ENCODE measurements around the gene LILRA1.
"Not testable (repeated sequence)": the region's sequence is repeated elsewhere in the genome, so short reads cannot be mapped to it uniquely, and the experiment has no call there.

Gene LILRA1

DNA sequence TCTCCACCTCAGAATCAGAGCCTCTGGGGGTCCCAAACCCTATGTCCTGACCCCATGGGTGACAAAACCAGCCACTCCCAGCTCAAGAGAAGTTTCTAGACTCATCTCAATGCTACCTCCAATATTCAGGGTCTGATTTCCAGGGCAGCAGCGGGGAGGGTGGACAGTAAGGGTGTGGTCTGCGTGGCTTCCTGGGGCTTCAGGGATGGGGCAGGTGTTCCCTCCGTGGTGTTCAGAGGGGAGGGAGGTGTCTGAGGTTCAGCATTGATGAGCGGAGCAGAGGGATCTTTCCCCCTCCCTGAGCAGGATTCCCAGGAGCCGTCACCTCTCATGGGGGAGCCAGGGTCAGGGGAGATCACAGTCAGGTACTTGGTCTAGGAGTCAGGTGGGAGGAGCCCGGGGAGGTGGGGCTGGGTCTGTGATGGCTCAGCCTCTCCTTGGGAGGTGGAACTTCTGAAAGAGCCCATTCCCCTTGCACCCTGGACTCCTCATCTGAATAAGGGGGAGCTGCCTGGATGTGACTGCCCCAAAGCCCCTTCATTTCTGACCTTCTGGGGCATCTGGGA, 16.9 kb upstream of the LILRA1 start:
- no peak for DNase-seq (ENCODE audit: low read depth in 4 of 4, low spot score in 1 of 4)

DNA sequence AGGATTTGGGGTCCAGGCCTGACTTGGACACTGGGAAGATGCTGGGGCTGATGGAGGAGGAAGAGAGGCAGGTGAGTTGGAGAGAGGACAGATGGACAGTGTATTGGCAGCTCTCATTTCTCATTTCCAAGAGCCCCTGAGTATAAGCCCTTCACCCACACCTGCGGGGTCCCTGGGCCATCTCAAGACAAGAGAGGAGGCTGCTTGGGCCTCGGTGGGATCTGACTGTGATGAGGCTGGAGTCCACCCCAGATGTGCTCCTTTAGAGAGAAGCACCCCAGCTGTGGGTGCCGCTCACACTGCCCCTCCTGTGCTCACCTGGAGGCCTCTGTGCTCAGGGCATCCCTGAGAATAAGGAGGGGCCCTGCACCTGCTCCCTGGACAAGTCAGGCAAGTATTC, 16.1 kb upstream of the LILRA1 start:
- no peak for DNase-seq (ENCODE audit: low read depth in 4 of 4, low spot score in 1 of 4)

DNA sequence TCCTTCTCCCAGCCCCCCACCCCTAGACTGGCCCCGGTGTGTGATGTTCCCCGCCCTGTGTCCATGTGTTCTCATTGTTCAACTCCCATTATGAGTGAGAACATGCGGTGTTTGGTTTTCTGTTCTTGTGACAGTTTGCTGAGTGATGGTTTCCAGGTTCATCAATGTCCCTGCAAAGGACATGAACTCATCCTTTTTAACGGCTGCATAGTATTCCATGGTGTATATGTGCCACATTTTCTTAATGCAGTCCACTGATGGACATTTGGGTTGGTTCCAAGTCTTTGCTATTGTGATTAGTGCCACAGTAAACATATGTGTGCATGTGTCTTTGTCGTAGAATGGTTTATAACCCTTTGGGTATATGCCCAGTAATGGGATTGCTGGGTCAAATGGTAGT, 15.2 kb upstream of the LILRA1 start:
- not testable (repeated sequence) for DNase-seq (ENCODE audit: low read depth in 4 of 4, low spot score in 1 of 4)

DNA sequence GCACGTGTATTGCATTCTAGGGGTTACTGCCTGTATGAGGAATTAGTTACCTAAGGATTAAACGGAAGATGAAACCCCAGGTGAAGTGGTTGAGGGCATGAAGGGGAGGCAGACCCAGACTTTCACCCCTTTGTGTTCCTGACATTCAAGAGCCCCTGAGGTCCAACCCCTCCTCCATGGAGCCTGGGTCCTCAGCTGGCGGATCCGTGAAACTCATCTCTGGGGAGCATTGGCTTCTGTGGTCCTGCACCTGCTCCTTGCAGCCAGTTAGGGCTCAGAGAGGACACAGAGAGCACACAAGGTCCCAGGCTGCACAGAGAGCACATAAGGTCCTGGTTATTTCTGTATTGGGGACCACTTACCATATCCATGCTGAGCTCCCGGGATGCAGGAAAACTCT, 7.0 kb upstream of the LILRA1 start:
- no peak for DNase-seq (ENCODE audit: low read depth in 4 of 4, low spot score in 1 of 4)

DNA sequence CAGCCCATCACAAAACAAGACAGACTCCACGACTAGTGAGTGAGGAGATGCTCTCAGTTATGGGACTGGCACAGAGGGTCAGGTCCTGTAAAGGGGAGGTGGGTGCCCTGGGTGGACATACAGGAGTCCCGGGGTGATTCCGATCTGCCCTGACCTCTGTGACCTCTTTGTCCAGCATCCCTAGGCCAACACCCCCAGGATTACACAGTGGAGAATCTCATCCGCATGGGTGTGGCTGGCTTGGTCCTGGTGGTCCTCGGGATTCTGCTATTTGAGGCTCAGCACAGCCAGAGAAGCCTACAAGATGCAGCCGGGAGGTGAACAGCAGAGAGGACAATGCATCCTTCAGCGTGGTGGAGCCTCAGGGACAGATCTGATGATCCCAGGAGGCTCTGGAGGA, 6.4 kb upstream of the LILRA1 start:
- no peak for DNase-seq (ENCODE audit: low read depth in 4 of 4, low spot score in 1 of 4)

DNA sequence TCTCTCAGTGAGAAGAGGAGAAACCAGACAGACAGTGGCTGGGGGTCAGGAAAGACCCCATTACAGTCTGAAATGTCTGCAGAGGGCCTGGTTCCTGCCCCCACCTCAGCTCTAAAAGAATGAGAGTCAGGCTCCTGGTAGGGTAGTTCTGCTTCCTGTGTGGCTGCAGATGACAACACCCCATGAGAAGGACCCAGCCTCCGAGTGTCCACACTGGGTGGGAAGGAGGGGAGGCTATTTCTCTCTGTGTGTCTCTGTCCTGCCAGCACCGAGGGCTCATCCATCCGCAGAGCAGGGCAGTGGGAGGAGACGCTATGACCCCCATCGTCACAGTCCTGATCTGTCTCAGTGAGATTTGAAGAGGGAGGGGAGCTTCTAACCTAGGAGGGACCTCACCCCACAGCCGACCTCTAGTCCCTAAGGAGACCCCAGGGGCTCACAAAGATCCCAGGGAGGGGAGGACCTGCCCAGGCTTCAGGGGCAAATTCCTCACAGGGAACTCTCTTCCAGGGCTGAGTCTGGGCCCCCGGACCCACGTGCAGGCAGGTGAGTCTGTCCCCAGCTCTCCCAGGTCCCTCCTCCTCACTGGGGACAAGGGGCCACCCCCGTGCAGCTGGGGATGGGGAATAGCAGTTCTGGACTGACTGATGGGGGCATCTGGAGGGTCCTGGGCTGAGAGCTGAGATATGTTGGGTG, 647 bp downstream of the LILRA1 start:
- not testable (repeated sequence) for DNase-seq (ENCODE audit: low read depth in 4 of 4, low spot score in 1 of 4)

DNA sequence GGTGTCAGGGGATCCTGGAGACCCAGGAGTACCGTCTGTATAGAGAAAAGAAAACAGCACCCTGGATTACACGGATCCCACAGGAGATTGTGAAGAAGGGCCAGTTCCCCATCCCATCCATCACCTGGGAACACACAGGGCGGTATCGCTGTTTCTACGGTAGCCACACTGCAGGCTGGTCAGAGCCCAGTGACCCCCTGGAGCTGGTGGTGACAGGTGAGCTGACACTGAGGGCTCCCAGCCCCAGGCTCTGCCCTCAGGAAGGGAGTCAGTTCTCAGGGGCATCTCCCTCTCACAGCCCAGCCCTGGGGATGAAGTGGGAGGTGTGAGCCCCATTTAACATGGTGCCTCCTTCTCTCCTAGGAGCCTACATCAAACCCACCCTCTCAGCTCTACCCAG, 1.3 kb downstream of the LILRA1 start:
- DNase-seq (ENCODE audit: low read depth in 4 of 4, low spot score in 1 of 4): no peak

DNA sequence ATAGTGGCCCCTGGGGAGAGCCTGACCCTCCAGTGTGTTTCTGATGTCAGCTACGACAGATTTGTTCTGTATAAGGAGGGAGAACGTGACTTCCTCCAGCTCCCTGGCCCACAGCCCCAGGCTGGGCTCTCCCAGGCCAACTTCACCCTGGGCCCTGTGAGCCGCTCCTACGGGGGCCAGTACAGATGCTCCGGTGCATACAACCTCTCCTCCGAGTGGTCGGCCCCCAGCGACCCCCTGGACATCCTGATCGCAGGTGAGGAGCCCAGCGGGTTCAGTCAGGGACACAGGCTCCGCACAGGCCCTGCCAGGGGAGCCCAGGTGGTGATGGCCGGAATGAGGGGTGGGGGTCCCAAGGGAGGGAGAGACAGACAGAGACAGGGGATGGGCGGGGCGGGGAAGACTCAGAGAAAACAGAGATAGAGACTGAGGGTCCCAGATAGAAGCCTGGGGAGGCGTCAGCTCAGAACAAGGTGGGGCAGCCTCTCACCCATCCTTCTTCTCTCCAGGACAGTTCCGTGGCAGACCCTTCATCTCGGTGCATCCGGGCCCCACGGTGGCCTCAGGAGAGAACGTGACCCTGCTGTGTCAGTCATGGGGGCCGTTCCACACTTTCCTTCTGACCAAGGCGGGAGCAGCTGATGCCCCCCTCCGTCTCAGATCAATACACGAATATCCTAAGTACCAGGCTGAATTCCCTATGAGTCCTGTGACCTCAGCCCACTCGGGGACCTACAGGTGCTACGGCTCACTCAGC, 2.4 kb downstream of the LILRA1 start:
- DNase-seq (ENCODE audit: low read depth in 4 of 4, low spot score in 1 of 4): not testable (repeated sequence)

DNA sequence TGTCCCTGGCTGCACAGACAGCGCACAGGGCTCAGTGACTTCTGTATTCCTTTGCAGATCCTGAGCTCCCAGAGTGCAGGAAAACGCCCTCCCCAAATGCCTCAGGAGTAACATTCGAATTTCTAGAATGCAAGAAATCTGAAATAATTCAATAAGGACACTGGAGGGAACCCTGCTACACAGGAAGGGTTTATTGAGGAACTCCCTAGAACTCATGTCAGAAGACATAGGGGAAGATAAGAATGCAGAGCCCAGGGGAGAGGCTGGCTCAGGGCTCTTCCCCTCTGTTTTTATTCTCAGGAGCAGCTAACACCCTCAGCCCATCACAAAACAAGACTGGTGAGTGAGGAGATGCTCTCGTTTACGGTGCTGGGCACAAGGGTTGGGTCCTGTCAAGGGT, 6.8 kb downstream of the LILRA1 start:
- no peak for DNase-seq (ENCODE audit: low read depth in 4 of 4, low spot score in 1 of 4)

DNA sequence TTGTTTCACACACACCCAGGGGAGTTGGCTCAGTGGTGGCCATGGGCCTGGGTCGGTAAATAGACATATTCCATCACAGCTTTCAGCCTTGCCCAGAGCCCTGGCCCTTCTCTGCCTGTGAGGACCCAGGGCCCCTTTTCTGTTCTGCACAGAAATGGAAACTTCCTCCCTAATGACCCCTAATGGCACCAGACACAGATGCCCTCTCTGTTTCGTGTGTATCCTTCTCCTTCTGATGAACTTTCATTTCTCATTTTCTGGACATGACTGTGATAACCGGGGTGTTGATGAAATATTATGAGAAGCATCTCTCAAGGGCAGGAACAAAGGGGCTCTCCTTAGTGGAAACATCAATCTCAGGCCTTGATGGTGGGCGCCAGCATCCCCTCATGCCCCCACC, 12.8 kb downstream of the LILRA1 start:
- DNase-seq (ENCODE audit: low read depth in 4 of 4, low spot score in 1 of 4): no peak

DNA sequence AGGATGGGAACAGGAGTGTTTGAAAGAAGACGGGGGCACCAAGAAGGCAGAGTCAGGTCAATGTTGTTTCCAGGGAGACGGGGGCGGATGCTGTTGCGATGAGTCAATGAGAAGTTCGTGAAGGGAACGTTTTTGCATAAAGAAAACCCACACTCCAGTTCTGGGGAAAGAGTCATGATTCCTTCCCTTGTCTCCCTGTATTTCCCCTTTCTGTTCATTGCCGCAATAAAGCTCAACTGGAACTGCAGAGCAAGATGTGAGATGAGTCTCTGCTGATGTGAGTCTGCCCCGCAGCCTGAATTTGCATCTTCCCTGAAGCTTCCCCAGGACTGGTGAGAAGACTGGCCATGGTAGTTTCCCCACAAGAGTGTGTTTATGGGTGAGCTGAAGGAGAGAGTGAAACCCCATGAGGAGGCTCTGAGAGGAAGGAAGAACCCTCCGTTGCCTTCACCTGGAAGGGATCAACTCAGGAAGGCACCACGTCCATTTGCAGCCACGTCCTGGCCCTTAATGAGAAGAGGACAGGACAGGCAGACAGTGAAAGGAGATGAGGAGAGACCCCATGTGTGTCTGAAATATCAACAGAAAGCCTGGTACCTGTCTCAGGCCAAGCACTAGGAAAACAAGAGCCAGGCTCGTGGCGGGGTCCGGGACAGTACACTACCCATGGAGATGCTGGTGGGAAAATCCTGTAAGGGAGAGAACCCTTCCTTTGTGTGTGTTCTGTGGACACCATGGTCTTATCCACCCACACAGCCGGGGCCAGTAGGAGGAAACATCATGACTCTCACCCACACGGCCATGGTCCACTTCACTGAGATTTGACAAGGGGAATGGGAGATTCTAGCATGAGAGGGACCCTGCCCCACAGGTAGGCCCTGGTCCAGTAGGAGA, 13.7 kb downstream of the LILRA1 start:
- no peak for DNase-seq (ENCODE audit: low read depth in 4 of 4, low spot score in 1 of 4)

DNA sequence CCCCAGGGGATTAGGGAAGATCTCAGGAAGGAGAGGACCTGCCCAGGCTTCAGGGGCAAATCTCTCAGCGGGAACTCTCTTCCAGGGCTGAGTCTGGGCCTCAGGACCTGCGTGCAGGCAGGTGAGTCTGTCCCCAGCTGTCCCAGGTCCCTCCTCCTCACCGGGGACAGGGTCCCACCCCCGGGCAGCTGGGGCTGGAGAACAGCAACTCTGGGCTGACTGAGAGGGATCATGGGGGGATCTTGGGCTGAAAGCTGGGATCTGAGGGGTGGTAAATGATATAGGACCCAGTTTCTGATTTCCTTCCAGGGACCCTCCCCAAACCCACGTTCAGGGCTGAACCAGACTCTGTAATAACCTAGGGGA, 14.3 kb downstream of the LILRA1 start:
- no peak for DNase-seq (ENCODE audit: low read depth in 4 of 4, low spot score in 1 of 4)

DNA sequence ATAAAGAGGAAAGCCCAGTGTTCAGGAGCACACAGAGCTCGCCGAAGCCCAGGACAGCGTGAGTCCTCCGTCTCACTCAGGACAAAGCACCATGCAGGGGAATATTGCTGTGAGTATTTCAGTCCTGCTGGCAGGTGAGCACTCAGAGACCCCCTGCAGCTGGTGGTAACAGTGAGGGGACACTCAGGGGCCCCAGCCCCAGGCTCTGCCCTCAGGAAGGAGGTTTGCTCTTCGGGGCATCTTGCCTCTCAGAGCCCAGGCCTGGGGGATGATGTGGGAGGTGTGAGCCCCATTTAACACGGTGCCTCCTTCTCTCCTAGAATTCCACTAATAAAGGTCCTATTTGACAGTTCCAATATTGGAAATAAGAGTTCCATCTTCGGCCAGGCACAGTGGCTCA, 14.8 kb downstream of the LILRA1 start:
- DNase-seq (ENCODE audit: low read depth in 4 of 4, low spot score in 1 of 4): no peak

DNA sequence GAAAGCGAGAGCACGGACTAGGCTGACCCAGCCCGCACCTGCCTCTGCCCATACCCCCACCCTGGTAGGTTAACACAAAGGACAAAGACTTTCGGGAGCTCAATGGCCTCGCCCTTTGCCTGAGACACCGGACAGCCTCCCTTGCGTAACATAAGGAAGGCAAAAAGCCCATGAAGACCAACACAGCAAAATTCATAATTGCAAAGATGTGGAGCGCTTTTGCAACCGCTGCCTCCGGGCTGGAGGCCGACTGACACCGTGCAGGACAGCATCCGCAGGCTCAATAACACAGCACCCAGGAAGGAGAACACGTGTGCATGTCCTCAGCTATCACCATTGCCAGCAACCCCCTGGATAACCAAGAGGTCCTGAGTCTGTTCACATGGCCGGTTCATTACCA, 15.4 kb downstream of the LILRA1 start:
- no peak for DNase-seq (ENCODE audit: low read depth in 4 of 4, low spot score in 1 of 4)

DNA sequence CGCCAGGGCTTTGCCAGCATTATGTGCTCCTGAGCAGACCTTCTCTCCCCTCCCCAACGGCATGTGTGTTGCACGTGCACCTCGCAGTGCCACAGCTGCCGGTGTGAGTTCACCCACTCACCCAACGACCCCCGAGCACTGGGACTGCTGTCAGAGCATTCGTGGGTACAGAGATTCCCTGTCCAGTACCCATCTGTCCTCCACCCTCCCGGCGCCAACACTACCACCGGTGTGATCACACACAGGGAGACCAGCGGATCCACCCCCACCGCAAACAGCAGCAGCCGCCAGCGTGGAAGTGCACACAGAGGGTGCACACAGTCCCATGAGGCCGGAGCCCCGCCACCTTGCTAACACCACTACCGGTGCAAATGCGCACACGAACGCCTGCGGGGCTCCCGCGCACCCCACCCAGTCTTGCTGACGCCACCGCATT, 15.9 kb downstream of the LILRA1 start:
- DNase-seq (ENCODE audit: low read depth in 4 of 4, low spot score in 1 of 4): no peak

DNA sequence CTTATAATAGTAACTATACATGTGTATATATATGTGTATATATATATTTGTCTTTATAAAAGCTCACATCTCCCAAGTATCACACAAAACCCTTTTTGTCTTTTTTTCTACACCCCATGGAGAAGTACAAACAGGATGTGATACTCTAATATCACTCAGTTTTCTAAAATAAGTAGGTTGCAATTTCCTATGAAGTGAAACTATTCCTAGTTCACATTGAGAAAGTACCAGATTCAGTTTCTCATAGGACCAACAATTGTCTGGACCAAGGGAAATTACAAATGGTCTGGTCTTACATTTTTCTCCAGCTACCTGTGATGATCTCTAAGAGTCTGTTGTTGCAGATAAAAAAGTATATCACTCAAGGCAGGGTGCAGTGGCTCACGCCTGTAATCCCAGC, 19.0 kb downstream of the LILRA1 start:
- DNase-seq (ENCODE audit: low read depth in 4 of 4, low spot score in 1 of 4): no peak

DNA sequence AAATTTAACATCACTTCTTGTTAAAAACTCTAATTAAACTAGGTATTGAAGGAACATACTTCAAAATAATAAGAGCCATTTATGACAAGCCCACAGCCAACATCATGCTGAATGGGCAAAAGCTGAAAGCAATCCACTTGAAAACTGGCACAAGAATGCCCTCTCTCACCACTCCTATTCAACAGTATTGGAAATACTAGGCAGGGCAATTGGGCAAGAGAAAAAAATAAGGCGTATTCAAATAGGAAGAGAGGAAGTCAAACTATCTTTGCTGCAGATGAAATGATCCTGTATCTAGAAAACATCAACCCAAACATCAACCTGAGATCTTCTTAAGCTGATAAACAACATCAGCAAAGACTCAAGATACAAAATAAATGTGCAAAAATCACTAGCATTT, 21.3 kb downstream of the LILRA1 start:
- DNase-seq (ENCODE audit: low read depth in 4 of 4, low spot score in 1 of 4): no peak

DNA sequence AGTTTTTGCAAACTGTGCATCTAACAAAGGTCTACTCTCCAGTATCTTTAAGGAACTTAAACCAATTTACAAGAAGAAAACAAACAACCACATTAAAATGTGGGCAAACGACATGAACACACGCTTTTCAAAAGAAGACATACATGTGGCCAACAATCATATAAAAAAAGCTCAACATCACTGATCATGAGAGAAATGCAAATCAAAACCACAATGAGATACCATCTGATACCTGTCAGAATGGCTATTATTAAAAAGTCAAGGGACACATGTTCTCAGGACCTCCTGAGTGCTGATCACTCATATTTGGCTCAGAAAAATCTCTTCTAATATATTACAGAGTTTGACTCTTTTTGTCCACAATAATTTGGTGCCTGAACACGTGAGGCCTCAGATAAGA, 22.6 kb downstream of the LILRA1 start:
- no peak for DNase-seq (ENCODE audit: low read depth in 4 of 4, low spot score in 1 of 4)

DNA sequence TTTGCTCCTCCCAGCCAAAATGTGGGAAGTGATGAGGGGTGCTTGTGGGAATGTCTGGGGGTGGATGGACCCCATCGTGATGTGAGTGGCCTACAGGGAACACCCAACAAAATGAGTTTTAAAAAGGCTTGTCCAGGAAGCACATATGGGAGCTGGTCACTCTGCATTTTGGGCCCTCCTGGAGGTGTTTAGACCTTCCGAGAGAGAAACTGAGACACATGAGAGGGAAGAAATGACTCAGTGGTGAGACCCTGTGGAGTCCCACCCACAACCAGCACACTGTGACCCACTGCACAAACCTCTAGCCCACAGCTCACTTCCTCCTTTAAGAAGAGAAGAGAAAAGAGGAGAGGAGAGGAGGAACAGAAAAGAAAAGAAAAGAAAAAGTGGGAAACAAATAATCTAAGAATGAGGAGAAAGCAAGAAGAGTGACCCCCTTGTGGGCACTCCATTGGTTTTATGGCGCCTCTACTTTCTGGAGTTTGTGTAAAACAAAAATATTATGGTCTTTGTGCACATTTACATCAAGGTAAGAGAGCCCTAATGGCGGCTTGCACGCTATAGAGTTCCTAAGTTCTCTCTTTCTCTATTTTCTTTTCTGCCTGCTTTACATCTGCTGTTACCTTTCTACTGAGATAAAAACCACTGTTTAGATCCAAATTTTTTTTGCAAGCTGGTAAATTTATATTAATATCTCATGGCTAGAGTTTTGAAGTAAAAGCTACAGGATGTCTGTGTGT, 23.6 kb downstream of the LILRA1 start:
- DNase-seq (ENCODE audit: low read depth in 4 of 4, low spot score in 1 of 4): no peak

DNA sequence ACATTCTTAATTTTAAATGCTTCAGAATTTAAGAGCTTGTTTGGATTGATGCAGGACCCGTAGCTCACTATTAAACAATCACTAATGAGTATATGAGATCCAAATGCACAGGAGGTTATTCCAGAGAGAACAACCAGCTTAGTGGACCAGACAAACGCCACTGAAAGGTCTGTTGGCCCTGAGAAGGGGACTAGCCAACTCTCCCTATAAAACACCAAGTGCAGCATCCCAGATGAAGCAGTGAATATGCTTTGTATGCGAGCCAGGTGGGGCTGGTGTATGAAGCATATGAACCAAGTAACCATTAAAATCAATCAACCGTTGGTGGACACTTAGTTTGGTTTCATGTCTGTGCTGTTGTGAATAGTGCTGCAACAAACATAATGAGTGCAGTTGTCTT, 27.0 kb downstream of the LILRA1 start:
- DNase-seq (ENCODE audit: low read depth in 4 of 4, low spot score in 1 of 4): no peak

DNA sequence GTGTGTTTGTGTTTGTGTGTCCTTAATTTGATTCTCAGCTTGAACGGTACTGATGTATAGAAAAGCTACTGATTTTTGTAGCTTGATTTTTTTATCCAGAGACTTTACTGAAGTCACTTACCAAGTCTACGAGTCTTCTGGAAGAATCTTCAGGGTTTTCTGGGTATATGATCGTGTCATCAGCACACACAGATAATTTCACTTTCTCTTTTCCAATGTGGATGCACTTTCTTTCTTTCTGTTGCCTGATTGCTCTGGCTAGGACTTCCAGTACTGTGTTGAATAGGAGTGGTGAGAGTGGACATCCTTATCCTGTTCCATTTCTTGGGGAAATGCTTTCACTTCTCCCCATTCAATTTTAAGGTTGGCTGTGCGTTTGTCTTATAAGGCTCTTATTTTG, 29.0 kb downstream of the LILRA1 start:
- DNase-seq (ENCODE audit: low read depth in 4 of 4, low spot score in 1 of 4): no peak

Data from stimulated activated CD4-positive, alpha-beta T cell treated with anti-CD3 and anti-CD28 coated beads, Interleukin-1b, Interleukin-23, amount 100 ng/mL, for 24 hours (primary cell).